Activated CD4-positive, alpha-beta memory T cell treated with anti-CD3 and anti-CD28 coated beads for 36 hours (primary cell): ENCODE measurements around the gene PPP1R15B. TPM values are rescaled to one million over a fixed set of nuclear protein-coding genes. Genes with fewer than 3 reads are reported as not detected.

ENCODE experiments used
- CTCF ChIA-PET: fragments of 350-600 bp; sonication (Branson Sonifier 250); formaldehyde crosslinking; loops from one replicate; lab custom pipeline; 2021; ENCODE audit warnings: antibody characterized with exemption, inconsistent platforms; lab: Charles Lee
- POLR2A ChIA-PET: fragments of 350-600 bp; sonication (Branson Sonifier 250); formaldehyde crosslinking; loops from one replicate; lab custom pipeline; 2021; ENCODE audit warnings: antibody characterized with exemption; lab: Charles Lee
- DNase-seq: peaks from one replicate; pipeline ENCODE4 v3.0.0-alpha.2; 2020
- H3K27ac Mint-ChIP-seq: one replicate; pipeline ENCODE4 v1.8.0; 2021; ENCODE audit warnings: mixed read lengths
- H3K27me3 Mint-ChIP-seq: one replicate; pipeline ENCODE4 v1.8.0; 2021; ENCODE audit warnings: mixed read lengths
- H3K36me3 Mint-ChIP-seq: one replicate; pipeline ENCODE4 v1.8.0; 2021; ENCODE audit warnings: mixed read lengths
- H3K4me1 Mint-ChIP-seq: one replicate; pipeline ENCODE4 v1.8.0; 2021; ENCODE audit warnings: low read depth, mixed read lengths
- H3K4me3 Mint-ChIP-seq: one replicate; pipeline ENCODE4 v1.8.0; 2021; ENCODE audit warnings: mild to moderate bottlenecking, mixed read lengths
- H3K9me3 Mint-ChIP-seq: one replicate; pipeline ENCODE4 v1.8.0; 2021; ENCODE audit warnings: mixed read lengths
- intact Hi-C: fragments of 100-400 bp; cut with micrococcal nuclease; formaldehyde crosslinking; loops from one replicate; pipeline ENCODE4 v1.15.1; 2023
- total RNA-seq, 2 experiments: library from RNA; stranded (reverse); gene quantifications; one replicate each; pipeline ENCODE4 v1.2.3, GENCODE V29; 2021

The PPP1R15B gene
- total RNA-seq, 2 experiments from 2014 or later, result 54.9 to 57.1 TPM

GRCh38 chr1:204360314-204360713 lies 51.3 kb downstream of the PPP1R15B start:
- H3K4me3 Mint-ChIP-seq, result no peak overlapping the region

GRCh38 chr1:204359474-204360255 lies 52.0 kb downstream of the PPP1R15B start, which contains the start of gene PLEKHA6:
Gene PLEKHA6 (minus strand): TSS chr1:204359929. CDS start chr1:204273727, 86,202 bp downstream.
- intact Hi-C loops, result loop anchor here (5.0 kb wide), 3 partner anchors 37 to 143 kb away; no protein-coding TSS in a partner anchor
- H3K36me3 Mint-ChIP-seq, result no peaks in the 10 kb centered on the region
- ChIA-PET POLR2A (no interaction called here), CTCF (interaction anchor here (0.7 to 6.6 kb wide), 5 partner anchors 101 to 488 kb away, joined by 3 to 90 read pairs (median 4); partner anchors contain the start of genes GOLT1A and REN)
- H3K27ac Mint-ChIP-seq, result no peak within 1 kb of the TSS
- peaks cover 3% of the 10 kb centered on the region for H3K27me3 Mint-ChIP-seq
- DNase-seq, result peak; percentile 34
- peaks cover 18% of the 10 kb centered on the region for H3K4me1 Mint-ChIP-seq
- H3K9me3 Mint-ChIP-seq, result no peaks in the 10 kb centered on the region
- no peak within 1 kb of the TSS for H3K4me3 Mint-ChIP-seq

More at GRCh38 chr1:204360314-204360713, 51.3 kb downstream of the PPP1R15B start:
- H3K4me1 Mint-ChIP-seq, result peaks cover 24% of the 10 kb centered on the region
- H3K27ac Mint-ChIP-seq, result no peak overlapping the region
- no peaks in the 10 kb centered on the region for H3K9me3 Mint-ChIP-seq
- peaks cover 3% of the 10 kb centered on the region for H3K27me3 Mint-ChIP-seq
- no peak for DNase-seq
- intact Hi-C loops, result loop anchor here (5.0 kb wide), 3 partner anchors 38 to 142 kb away; no protein-coding TSS in a partner anchor
- POLR2A ChIA-PET, result no interaction called here
- H3K36me3 Mint-ChIP-seq, result no peaks in the 10 kb centered on the region
- CTCF ChIA-PET, result interaction anchor here (1.0 to 6.6 kb wide), 5 partner anchors 102 to 489 kb away, joined by 3 to 90 read pairs (median 4); partner anchors contain the start of gene REN

- DNase-seq, result no peak
- POLR2A ChIA-PET, result no interaction called here
- peaks cover 15% of the 10 kb centered on the region for H3K4me1 Mint-ChIP-seq
- intact Hi-C loops, result no loop called here
- no peaks in the 10 kb centered on the region for H3K36me3 Mint-ChIP-seq
- H3K4me3 Mint-ChIP-seq, result no peak overlapping the region
- CTCF ChIA-PET, result interaction anchor here (0.7 to 6.6 kb wide), 4 partner anchors 101 to 194 kb away, joined by 3 to 90 read pairs (median 38); partner anchors contain the start of genes GOLT1A and REN
- no peaks in the 10 kb centered on the region for H3K9me3 Mint-ChIP-seq
- no peak overlapping the region for H3K27ac Mint-ChIP-seq
- H3K27me3 Mint-ChIP-seq, result peaks cover 3% of the 10 kb centered on the region
Measured at GRCh38 chr1:204359131-204359473, 52.5 kb downstream of the PPP1R15B start.

- POLR2A ChIA-PET, result no interaction called here
- DNase-seq, result no peak
- H3K4me3 Mint-ChIP-seq, result no peak overlapping the region
- CTCF ChIA-PET, result interaction anchor here (6.5 kb wide), 1 partner anchor 194 kb away, joined by 90 read pairs; the partner anchor contains the start of gene REN
- no peaks in the 10 kb centered on the region for H3K36me3 Mint-ChIP-seq
- no peaks in the 10 kb centered on the region for H3K9me3 Mint-ChIP-seq
- no peak overlapping the region for H3K27ac Mint-ChIP-seq
- H3K4me1 Mint-ChIP-seq, result peaks cover 11% of the 10 kb centered on the region
- H3K27me3 Mint-ChIP-seq, result peaks cover 3% of the 10 kb centered on the region
- intact Hi-C loops, result no loop called here
Measured at GRCh38 chr1:204358605-204359004, 53.0 kb downstream of the PPP1R15B start.

- ChIA-PET POLR2A (no interaction called here), CTCF (interaction anchor here (1.0 kb wide), 1 partner anchor 41 kb away, joined by 4 read pairs; no protein-coding TSS in a partner anchor)
- no peak for DNase-seq
- peaks cover 6% of the 10 kb centered on the region for H3K4me1 Mint-ChIP-seq
- H3K36me3 Mint-ChIP-seq, result no peaks in the 10 kb centered on the region
- intact Hi-C loops, result no loop called here
- H3K27ac Mint-ChIP-seq, result no peak overlapping the region
- H3K4me3 Mint-ChIP-seq, result no peak overlapping the region
- H3K9me3 Mint-ChIP-seq, result no peaks in the 10 kb centered on the region
- H3K27me3 Mint-ChIP-seq, result peaks cover 3% of the 10 kb centered on the region
Measured at GRCh38 chr1:204357551-204358490, 53.8 kb downstream of the PPP1R15B start.

GRCh38 chr1:204356997-204357396 lies 54.6 kb downstream of the PPP1R15B start:
- POLR2A ChIA-PET, result no interaction called here
- intact Hi-C loops, result no loop called here
- Mint-ChIP-seq H3K36me3 (no peaks in the 10 kb centered on the region), H3K27me3 (peaks cover 3% of the 10 kb centered on the region), H3K4me1 (peaks cover 3% of the 10 kb centered on the region), H3K4me3 (no peak overlapping the region), H3K9me3 (no peaks in the 10 kb centered on the region), H3K27ac (no peak overlapping the region)
- no peak for DNase-seq
- CTCF ChIA-PET, result interaction anchor here (1.0 kb wide), 1 partner anchor 42 kb away, joined by 4 read pairs; no protein-coding TSS in a partner anchor

- H3K27me3 Mint-ChIP-seq, result peaks cover 3% of the 10 kb centered on the region
- no peaks in the 10 kb centered on the region for H3K9me3 Mint-ChIP-seq
- POLR2A ChIA-PET, result no interaction called here
- no peak overlapping the region for H3K4me3 Mint-ChIP-seq
- no peak for DNase-seq
- no peak overlapping the region for H3K27ac Mint-ChIP-seq
- no peaks in the 10 kb centered on the region for H3K36me3 Mint-ChIP-seq
- intact Hi-C loops, result no loop called here
- CTCF ChIA-PET, result interaction anchor here (2.6 kb wide), 1 partner anchor 8 kb away, joined by 19 read pairs; no protein-coding TSS in a partner anchor
- peaks cover 3% of the 10 kb centered on the region for H3K4me1 Mint-ChIP-seq
Measured at GRCh38 chr1:204355913-204356312, 55.7 kb downstream of the PPP1R15B start.

- Mint-ChIP-seq H3K4me3 (no peak overlapping the region), H3K27ac (no peak overlapping the region), H3K36me3 (no peaks in the 10 kb centered on the region), H3K27me3 (no peaks in the 10 kb centered on the region), H3K4me1 (peaks cover 3% of the 10 kb centered on the region), H3K9me3 (no peaks in the 10 kb centered on the region)
- CTCF ChIA-PET, result interaction anchor here (1.1 to 2.6 kb wide), 5 partner anchors 9 to 192 kb away, joined by 3 to 19 read pairs (median 6); no protein-coding TSS in a partner anchor
- DNase-seq, result no peak
- POLR2A ChIA-PET, result no interaction called here
- intact Hi-C loops, result no loop called here
Measured at GRCh38 chr1:204354579-204354978, 57.0 kb downstream of the PPP1R15B start.

Other genes with a start within 250 kb of the PPP1R15B start
- not detected for gene REN, start 245.5 kb downstream of the PPP1R15B start, total RNA-seq
- gene KISS1, start 215.3 kb downstream of the PPP1R15B start, total RNA-seq, result not detected
- gene GOLT1A, start 197.8 kb downstream of the PPP1R15B start, total RNA-seq, result under 1 TPM in 1 of 2 experiments, not detected in 1; 0.27 TPM
- under 1 TPM; 0.52 to 0.80 TPM for gene PLEKHA6, start 51.9 kb downstream of the PPP1R15B start, total RNA-seq
- gene PIK3C2B, start 83.0 kb upstream of the PPP1R15B start, total RNA-seq, result 10 to 100 TPM; 43.4 to 46.4 TPM
- 10 to 100 TPM; 88.0 to 90.8 TPM for gene MDM4, start 104.6 kb upstream of the PPP1R15B start, total RNA-seq